ENCODE data around the gene BAZ2B.

Gene BAZ2B

DNA sequence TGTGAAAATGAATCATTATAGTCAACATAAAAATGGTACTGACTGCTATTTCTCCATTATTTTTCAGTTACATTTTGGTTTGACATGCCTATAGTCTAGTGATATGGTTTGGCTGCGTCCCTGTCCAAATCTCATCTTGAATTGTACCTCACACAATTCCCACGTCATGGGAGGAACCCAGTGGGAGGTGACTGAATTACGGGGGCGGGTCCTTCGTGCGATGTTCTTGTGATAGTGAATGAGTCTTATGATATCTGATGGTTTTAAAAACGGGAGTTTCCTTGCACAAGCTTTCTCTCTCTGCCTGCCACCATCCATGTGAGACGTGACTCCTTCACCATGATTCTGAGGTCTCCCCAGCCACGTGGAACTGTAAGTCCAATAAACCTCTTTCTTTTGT lies 70.3 kb downstream of the BAZ2B start:
- no peaks in the 10 kb centered on the region for H3K79me2 ChIP-seq (ENCODE audit: low read length)
- no peaks in the 10 kb centered on the region for H3K27me3 ChIP-seq (replicated peaks; ENCODE audit: insufficient read depth, low read length)
- H3K4me1 ChIP-seq (ENCODE audit: low read length): no peaks in the 10 kb centered on the region
- H3F3A ChIP-seq (ENCODE audit: insufficient read depth, low read length): no peaks in the 10 kb centered on the region
- no peak overlapping the region for H3K9ac ChIP-seq (ENCODE audit: low read length)
- no peak for TF ChIP-seq EZH2phosphoT487 (IDR thresholded peaks at IDR 0.05; ENCODE audit: low read length)
- TF ChIP-seq CTCF (IDR thresholded peaks at IDR 0.05; ENCODE audit: low read length): no peak
- TF ChIP-seq EZH2 (optimal IDR thresholded peaks at IDR 0.05; ENCODE audit: low read depth, low read length): no peak
- no peak overlapping the region for H2AFZ ChIP-seq (ENCODE audit: low read length)
- no peak overlapping the region for H3K4me3 ChIP-seq (ENCODE audit: low read length)
- no peaks in the 10 kb centered on the region for H3K9me3 ChIP-seq (replicated peaks; ENCODE audit: insufficient read depth, low read length)
- H3K36me3 ChIP-seq (replicated peaks; ENCODE audit: insufficient read depth, low read length): no peaks in the 10 kb centered on the region
- H3K4me2 ChIP-seq (ENCODE audit: low read depth, low read length): no peak overlapping the region
- no peaks in the 10 kb centered on the region for H3K9me2 ChIP-seq (replicated peaks; ENCODE audit: insufficient read depth, low read length)
- no peaks in the 10 kb centered on the region for H4K20me1 ChIP-seq (ENCODE audit: insufficient read depth, low read length)
- H3K27ac ChIP-seq (ENCODE audit: low read length): no peak overlapping the region
- DNase-seq: no peak

DNA sequence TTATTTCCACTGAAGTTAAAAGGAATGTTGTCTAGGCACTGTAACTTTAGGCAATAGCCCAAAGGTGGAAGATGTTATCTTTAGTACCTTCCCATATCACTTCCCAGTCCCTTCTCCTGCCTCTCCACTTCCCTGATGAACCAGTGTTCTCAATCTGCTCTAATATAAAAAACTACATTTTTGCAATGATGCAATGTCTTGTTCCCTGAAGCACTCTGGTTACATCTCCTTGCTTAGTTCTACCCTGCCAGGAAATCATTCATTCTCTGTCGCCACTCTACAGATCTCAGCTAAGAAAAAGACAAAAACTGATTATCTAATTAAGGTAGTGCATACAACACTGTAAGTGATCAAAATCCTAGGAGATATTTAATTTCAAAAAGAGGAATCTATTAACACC lies 71.3 kb downstream of the BAZ2B start:
- no peaks in the 10 kb centered on the region for H3K4me1 ChIP-seq (ENCODE audit: low read length)
- H3K36me3 ChIP-seq (replicated peaks; ENCODE audit: insufficient read depth, low read length): no peaks in the 10 kb centered on the region
- no peaks in the 10 kb centered on the region for H3K27me3 ChIP-seq (replicated peaks; ENCODE audit: insufficient read depth, low read length)
- H3K9me3 ChIP-seq (replicated peaks; ENCODE audit: insufficient read depth, low read length): no peaks in the 10 kb centered on the region
- H3K27ac ChIP-seq (ENCODE audit: low read length): no peak overlapping the region
- H3K79me2 ChIP-seq (ENCODE audit: low read length): no peaks in the 10 kb centered on the region
- no peaks in the 10 kb centered on the region for H3K9me2 ChIP-seq (replicated peaks; ENCODE audit: insufficient read depth, low read length)
- H3K4me3 ChIP-seq (ENCODE audit: low read length): no peak overlapping the region
- H4K20me1 ChIP-seq (ENCODE audit: insufficient read depth, low read length): no peaks in the 10 kb centered on the region
- no peak overlapping the region for H2AFZ ChIP-seq (ENCODE audit: low read length)
- no peaks in the 10 kb centered on the region for H3F3A ChIP-seq (ENCODE audit: insufficient read depth, low read length)
- no peak overlapping the region for H3K4me2 ChIP-seq (ENCODE audit: low read depth, low read length)
- no peak for DNase-seq
- TF ChIP-seq EZH2 (optimal IDR thresholded peaks at IDR 0.05; ENCODE audit: low read depth, low read length) (no peak), CTCF (IDR thresholded peaks at IDR 0.05; ENCODE audit: low read length) (no peak), EZH2phosphoT487 (IDR thresholded peaks at IDR 0.05; ENCODE audit: low read length) (no peak)
- H3K9ac ChIP-seq (ENCODE audit: low read length): no peak overlapping the region

GRCh38 chr2:159542101-159542500 lies 74.2 kb downstream of the BAZ2B start:
- no peaks in the 10 kb centered on the region for H3K9me2 ChIP-seq (replicated peaks; ENCODE audit: insufficient read depth, low read length)

More at GRCh38 chr2:159542101-159542500, 74.2 kb downstream of the BAZ2B start:
- Histone ChIP-seq H2AFZ (ENCODE audit: low read length) (no peak overlapping the region), H3K4me2 (ENCODE audit: low read depth, low read length) (no peak overlapping the region), H3K9ac (ENCODE audit: low read length) (no peak overlapping the region), H4K20me1 (ENCODE audit: insufficient read depth, low read length) (no peaks in the 10 kb centered on the region), H3K9me3 (replicated peaks; ENCODE audit: insufficient read depth, low read length) (no peaks in the 10 kb centered on the region), H3F3A (ENCODE audit: insufficient read depth, low read length) (no peaks in the 10 kb centered on the region), H3K27ac (ENCODE audit: low read length) (no peak overlapping the region), H3K79me2 (ENCODE audit: low read length) (no peaks in the 10 kb centered on the region), H3K36me3 (replicated peaks; ENCODE audit: insufficient read depth, low read length) (no peaks in the 10 kb centered on the region), H3K4me1 (ENCODE audit: low read length) (no peaks in the 10 kb centered on the region), H3K27me3 (replicated peaks; ENCODE audit: insufficient read depth, low read length) (no peaks in the 10 kb centered on the region), H3K4me3 (ENCODE audit: low read length) (no peak overlapping the region)
- TF ChIP-seq EZH2phosphoT487 (IDR thresholded peaks at IDR 0.05; ENCODE audit: low read length) (no peak), CTCF (IDR thresholded peaks at IDR 0.05; ENCODE audit: low read length) (no peak), EZH2 (optimal IDR thresholded peaks at IDR 0.05; ENCODE audit: low read depth, low read length) (no peak)
- DNase-seq: no peak

Measured in MM.1S (cell line).